IMR-90 (cell line): ENCODE results near the gene ZBTB47. TPM values are rescaled to one million over a fixed set of nuclear protein-coding genes. Genes with fewer than 3 reads are reported as not detected.

Source experiments
- ATAC-seq: fragments of 200-7000 bp; cut with Tn5 transposase; 2 replicates; pipeline ENCODE4 v1.9.1; 2020; ENCODE audit warnings: low read depth, mild to moderate bottlenecking, moderate library complexity
- BruUV-seq: library from RNA; stranded (reverse); fragments of 400-500 nt; replicated peaks from 2 replicates; lab custom pipeline; 2021; lab: Mats Ljungman, UMichigan
- CTCF ChIA-PET: fragments of 300-600 bp; formaldehyde crosslinking; extraction: SDS; loops from one replicate; lab custom pipeline; 2021; ENCODE audit warnings: antibody characterized with exemption; lab: Yijun Ruan, JAX
- POLR2A ChIA-PET: fragments of 300-600 bp; sonication (Branson Sonifier 250); formaldehyde crosslinking; loops from one replicate; lab custom pipeline; 2022; ENCODE audit warnings: antibody characterized with exemption; ENCODE audit not compliant: unreplicated experiment; lab: Charles Lee
- DNase-seq: peaks from one replicate; pipeline ENCODE4 v3.0.0; 2013
- H2AFZ ChIP-seq: replicated peaks from 2 replicates; pipeline ENCODE3; 2013; ENCODE audit warnings: low read length, mild to moderate bottlenecking; ENCODE audit not compliant: poor library complexity
- H2AK5ac ChIP-seq: 2 replicates; pipeline ENCODE4 v1.6.1; 2013; ENCODE audit warnings: low read depth, low read length, inconsistent platforms
- H2AK9ac ChIP-seq: replicated peaks from 2 replicates; pipeline ENCODE3; 2013; ENCODE audit warnings: mild to moderate bottlenecking, low read depth, low read length, moderate library complexity; ENCODE audit not compliant: poor library complexity
- H2BK120ac ChIP-seq: 2 replicates; pipeline ENCODE4 v1.6.1; 2013; ENCODE audit warnings: low read depth, low read length, inconsistent platforms
- H2BK15ac ChIP-seq: 3 replicates; pipeline ENCODE4 v1.6.1; 2013; ENCODE audit warnings: low read depth, low read length, inconsistent platforms
- H2BK20ac ChIP-seq: 2 replicates; pipeline ENCODE4 v1.6.1; 2013; ENCODE audit warnings: low read depth, mild to moderate bottlenecking, inconsistent platforms, low read length, moderate library complexity
- H2BK5ac ChIP-seq: 2 replicates; pipeline ENCODE4 v1.6.1; 2013; ENCODE audit warnings: mild to moderate bottlenecking, low read depth, low read length, inconsistent platforms; ENCODE audit not compliant: poor library complexity, severe bottlenecking
- H3K14ac ChIP-seq: replicated peaks from 2 replicates; pipeline ENCODE4 v1.6.1; 2013; ENCODE audit warnings: low read depth, low read length, inconsistent platforms
- H3K18ac ChIP-seq: 2 replicates; pipeline ENCODE4 v1.6.1; 2013; ENCODE audit warnings: low read depth, low read length, control low read depth
- H3K23ac ChIP-seq: 2 replicates; pipeline ENCODE4 v1.6.1; 2013; ENCODE audit warnings: low read depth, low read length, inconsistent platforms
- H3K27ac ChIP-seq: 2 replicates; pipeline ENCODE4 v1.5.1; 2013; ENCODE audit warnings: mild to moderate bottlenecking, control low read depth, low read length; ENCODE audit not compliant: insufficient read depth
- H3K27me3 ChIP-seq: 2 replicates; pipeline ENCODE4 v1.6.1; 2013; ENCODE audit warnings: low read length; ENCODE audit not compliant: control insufficient read depth, insufficient read depth
- H3K36me3 ChIP-seq: 2 replicates; pipeline ENCODE4 v1.6.1; 2013; ENCODE audit warnings: low read length, mixed read lengths; ENCODE audit not compliant: control insufficient read depth, insufficient read depth
- H3K4ac ChIP-seq: 2 replicates; pipeline ENCODE4 v1.6.1; 2013; ENCODE audit warnings: low read depth, low read length, inconsistent platforms
- H3K4me1 ChIP-seq: 2 replicates; pipeline ENCODE4 v1.6.1; 2013; ENCODE audit warnings: low read length, mixed read lengths; ENCODE audit not compliant: control insufficient read depth, insufficient read depth
- H3K4me2 ChIP-seq: 2 replicates; pipeline ENCODE4 v1.6.1; 2013; ENCODE audit warnings: low read depth, mild to moderate bottlenecking, control low read depth, low read length, moderate library complexity
- H3K4me3 ChIP-seq: 2 replicates; pipeline ENCODE4 v1.5.1; 2013; ENCODE audit warnings: low read depth, mild to moderate bottlenecking, control low read depth, low read length, moderate library complexity; ENCODE audit not compliant: insufficient read depth
- H3K56ac ChIP-seq: 2 replicates; pipeline ENCODE4 v1.6.1; 2013; ENCODE audit warnings: low read length, inconsistent platforms; ENCODE audit not compliant: insufficient read depth; ENCODE audit errors: extremely low read depth
- H3K79me1 ChIP-seq, 2 experiments: 2 replicates each; pipeline ENCODE4 v1.6.1; 2013; ENCODE audit warnings: low read length in 2 of 2, inconsistent platforms in 1 of 2, low read depth in 1 of 2
- H3K9ac ChIP-seq: 2 replicates; pipeline ENCODE4 v1.6.1; 2013; ENCODE audit warnings: low read depth, low read length, control low read depth
- H3K9me1 ChIP-seq: 2 replicates; pipeline ENCODE4 v1.6.1; 2013; ENCODE audit warnings: low read length, inconsistent platforms; ENCODE audit not compliant: insufficient read depth
- H3K9me3 ChIP-seq: 2 replicates; pipeline ENCODE4 v1.6.1; 2013; ENCODE audit warnings: low read length; ENCODE audit not compliant: control insufficient read depth, insufficient read depth
- H4K20me1 ChIP-seq: 2 replicates; pipeline ENCODE4 v1.6.1; 2013; ENCODE audit warnings: low read length, inconsistent platforms; ENCODE audit not compliant: insufficient read depth
- H4K5ac ChIP-seq: 2 replicates; pipeline ENCODE4 v1.6.1; 2013; ENCODE audit warnings: mild to moderate bottlenecking, low read depth, low read length, control low read depth
- H4K8ac ChIP-seq, 2 experiments: 2 replicates each; pipeline ENCODE4 v1.6.1; 2013; ENCODE audit warnings: low read depth in 2 of 2, low read length in 2 of 2, control low read depth in 1 of 2, inconsistent platforms in 1 of 2
- H4K91ac ChIP-seq: 2 replicates; pipeline ENCODE4 v1.6.1; 2013; ENCODE audit warnings: low read depth, low read length, inconsistent platforms; ENCODE audit not compliant: insufficient read depth
- CEBPB ChIP-seq: IDR thresholded peaks from 2 replicates; pipeline ENCODE4 v1.6.1; 2012; ENCODE audit warnings: low read depth, low read length, improper control_type of control experiment
- CTCF ChIP-seq: conservative IDR thresholded peaks from 2 replicates; pipeline ENCODE4 v1.5.1; 2012; ENCODE audit warnings: mild to moderate bottlenecking, low read depth, low read length, improper control_type of control experiment
- ELK1 ChIP-seq: fragments of 150-350 bp; IDR thresholded peaks from 2 replicates; pipeline ENCODE4 v1.6.1; 2016; ENCODE audit warnings: low read depth, mild to moderate bottlenecking, low read length, moderate library complexity, borderline replicate concordance
- FOS ChIP-seq: fragments of 150-350 bp; IDR thresholded peaks from 2 replicates; pipeline ENCODE4 v1.6.1; 2016; ENCODE audit warnings: low read depth, low read length
- MAFK ChIP-seq: IDR thresholded peaks from 2 replicates; pipeline ENCODE4 v1.6.1; 2012; ENCODE audit warnings: low read depth, low read length, improper control_type of control experiment
- MAZ ChIP-seq: IDR thresholded peaks from 2 replicates; pipeline ENCODE4 v1.6.1; 2012; ENCODE audit warnings: low read depth, mild to moderate bottlenecking, low read length, improper control_type of control experiment, moderate library complexity, borderline replicate concordance
- MXI1 ChIP-seq: IDR thresholded peaks from 2 replicates; pipeline ENCODE4 v1.6.1; 2012; ENCODE audit warnings: low read depth, mild to moderate bottlenecking, low read length, moderate library complexity, borderline replicate concordance
- NFE2L2 ChIP-seq: fragments of 150-350 bp; IDR thresholded peaks from 2 replicates; pipeline ENCODE4 v1.6.1; 2016; ENCODE audit warnings: low read depth, mild to moderate bottlenecking, low read length
- RAD21 ChIP-seq: IDR thresholded peaks from 2 replicates; pipeline ENCODE4 v1.6.1; 2012; ENCODE audit warnings: low read length, improper control_type of control experiment
- USF2 ChIP-seq: fragments of 150-350 bp; IDR thresholded peaks from 2 replicates; pipeline ENCODE4 v1.6.1; 2017; ENCODE audit warnings: mild to moderate bottlenecking, antibody characterized with exemption, low read length, low read depth
- WGBS, 2 experiments: methylation state at CpG; one replicate each; pipeline versions ENCODE4 v1.1.5 to v1.1.7; 2013; ENCODE audit warnings: missing lambda C conversion rate in 2 of 2; ENCODE audit not compliant: insufficient read length in 1 of 2; ENCODE audit errors: extremely low coverage in 2 of 2; 5-methylcytosine and 5-hydroxymethylcytosine counted together
- dilution Hi-C: fragments of 300-500 bp; cut with HindIII; formaldehyde crosslinking; loops from one replicate; pipeline ENCODE4 v1.14.3; 2018; ENCODE audit warnings: low sequenced_read_pairs; ENCODE audit not compliant: unreplicated experiment
- in situ Hi-C: fragments of 300-500 bp; cut with MboI; formaldehyde crosslinking; loops from 3 replicates; pipeline ENCODE4 v1.14.3; 2019; ENCODE audit warnings: low sequenced_read_pairs, inconsistent platforms, mixed read lengths
- intact Hi-C: fragments of 100-400 bp; cut with micrococcal nuclease; formaldehyde crosslinking; loops from 2 replicates; pipeline ENCODE4 v1.10.0; 2022
- polyA plus RNA-seq, 3 experiments: library from polyadenylated mRNA; depleted of rRNA; stranded (reverse); fragments of >200 nt; gene quantifications; 2 replicates each; pipeline ENCODE4 v1.2.3, GENCODE V29; 2012; ENCODE audit warnings: low replicate concordance in 1 of 3
- total RNA-seq: library from RNA; depleted of rRNA; stranded (reverse); fragments of >200 nt; gene quantifications from 2 replicates; pipeline ENCODE4 v1.2.3, GENCODE V29; 2012

Gene ZBTB47
- total and polyA plus RNA-seq, 2 of the 4 experiments (the other 2 are of a cell fraction), result 10.9 to 16.8 TPM

- no peak overlapping the region for H2BK120ac ChIP-seq
- no peak overlapping the region for H3K27ac ChIP-seq
- DNase-seq (no peak), ATAC-seq (no peak)
- H3K4me3 ChIP-seq, result no peak overlapping the region
- BruUV-seq, result no TSS peak
- no peak overlapping the region for H3K4me2 ChIP-seq
- no peak overlapping the region for H4K91ac ChIP-seq
- TF ChIP-seq FOS, result no peak
- TF ChIP-seq MAFK, result no peak
- no peak for TF ChIP-seq MAZ
- no peak for TF ChIP-seq USF2
- TF ChIP-seq CEBPB, result no peak
- no peak for TF ChIP-seq MXI1
- no peak for TF ChIP-seq NFE2L2
- no peak for TF ChIP-seq RAD21
- TF ChIP-seq CTCF, result no peak
- TF ChIP-seq ELK1, result no peak
- no peak overlapping the region for H2AK9ac ChIP-seq
- no peak overlapping the region for H2BK15ac ChIP-seq
- no peak overlapping the region for H4K8ac ChIP-seq
- intact Hi-C loops (no loop called here), dilution Hi-C loops (no loop called here), in situ Hi-C loops (no loop called here)
- H3K18ac ChIP-seq, result no peak overlapping the region
- no peak overlapping the region for H2BK20ac ChIP-seq
- no peak overlapping the region for H2AK5ac ChIP-seq
- no peak overlapping the region for H2BK5ac ChIP-seq
- peaks cover 36% of the 10 kb centered on the region; the same call in 1 of the 2 replicates for H3K27me3 ChIP-seq
- no peak overlapping the region for H2AFZ ChIP-seq
- no peak overlapping the region for H3K23ac ChIP-seq
- no peak overlapping the region for H3K9ac ChIP-seq
- H3K9me1 ChIP-seq, result no peaks in the 10 kb centered on the region; the same call in 1 of the 2 replicates
- H4K20me1 ChIP-seq, result no peaks in the 10 kb centered on the region; the same call in none of the 2 replicates
- no peaks in the 10 kb centered on the region for H3K9me3 ChIP-seq
- 51% methylated on average over 9 of the region's 15 CpGs; no CpG with 5 or more reads in 1 of the 2 experiments for WGBS, 2 experiments
- H3K36me3 ChIP-seq, result no peaks in the 10 kb centered on the region
- no peaks in the 10 kb centered on the region for H3K79me1 ChIP-seq
- H3K4me1 ChIP-seq, result no peaks in the 10 kb centered on the region
- H3K56ac ChIP-seq, result no peak overlapping the region
- POLR2A ChIA-PET, result no interaction called here
- H3K14ac ChIP-seq, result no peak overlapping the region
- no peak overlapping the region for H4K5ac ChIP-seq
- no peak overlapping the region for H3K4ac ChIP-seq
- CTCF ChIA-PET, result no interaction called here
Observed at GRCh38 chr3:42700366-42701288, 47.1 kb downstream of the ZBTB47 start.
